ENCODE results near the gene OTOS. TPM values are rescaled to one million over a fixed set of nuclear protein-coding genes. Genes with fewer than 3 reads are reported as not detected.

Gene OTOS
- total RNA-seq, 2 experiments from 2014 or later = not detected

- POLR2A ChIA-PET = no interaction called here
- H3K4me1 Mint-ChIP-seq (ENCODE audit: low read depth) = peaks cover 33% of the 10 kb centered on the region
- CTCF ChIA-PET = interaction anchor here (1.0 kb wide), 1 partner anchor 8 kb away, joined by 5 read pairs; no protein-coding TSS in a partner anchor
Measured at GRCh38 chr2:240136013-240136670, 4.3 kb downstream of the OTOS start, which contains the start of gene COPS9. Gene COPS9 (minus strand): TSS chr2:240136305. CDS start chr2:240136284, 21 bp downstream.

GRCh38 chr2:240135706-240136012, 4.8 kb downstream of the OTOS start:
- peaks cover 54% of the 10 kb centered on the region for H3K36me3 Mint-ChIP-seq (ENCODE audit: low read depth)
- no peak for TF ChIP-seq CTCF (IDR thresholded peaks at IDR 0.05)
- Histone ChIP-seq H3K27me3 (ENCODE audit: control insufficient read depth in 1 of 2, insufficient read depth in 2 of 2, low read length in 2 of 2) (no peaks in the 10 kb centered on the region), H3K4me3 (ENCODE audit: low read length) (peak overlapping the region; percentile 94), H3K27ac (ENCODE audit: low read depth in 1 of 2, low read length in 2 of 2) (peak overlapping the region; percentile 24 to 40), H3K36me3 (ENCODE audit: insufficient read depth, low read length) (peaks cover 31% of the 10 kb centered on the region), H3K9me3 (ENCODE audit: control insufficient read depth in 1 of 2, insufficient read depth in 1 of 2, low read length in 2 of 2) (no peaks in the 10 kb centered on the region), H3K4me1 (ENCODE audit: insufficient read depth, low read length) (peaks cover 33% of the 10 kb centered on the region)
- intact Hi-C loops (cut with DNase I, micrococcal nuclease) = loop anchor here in 1 of 2 experiments (2.0 to 10.0 kb wide), 4 partner anchors 111 to 1711 kb away; partner anchors contain the start of genes ASB1, DUSP28, HDAC4 and NDUFA10
- ChIA-PET CTCF (interaction anchor here (1.0 kb wide), 1 partner anchor 8 kb away, joined by 5 read pairs; no protein-coding TSS in a partner anchor), POLR2A (no interaction called here)
- peak overlapping the region; percentile 71 for H3K27ac Mint-ChIP-seq
- H3K4me1 Mint-ChIP-seq (ENCODE audit: low read depth) = peaks cover 33% of the 10 kb centered on the region
- no peaks in the 10 kb centered on the region for H3K27me3 Mint-ChIP-seq
- ATAC-seq (ENCODE audit: poor library complexity) (peak; percentile 6), DNase-seq (no peak)
- no peaks in the 10 kb centered on the region for H3K9me3 Mint-ChIP-seq
- H3K4me3 Mint-ChIP-seq = peak overlapping the region; percentile 95

More at GRCh38 chr2:240136013-240136670, 4.3 kb downstream of the OTOS start, which contains the start of gene COPS9:
- no peaks in the 10 kb centered on the region for H3K27me3 ChIP-seq (ENCODE audit: control insufficient read depth in 1 of 2, insufficient read depth in 2 of 2, low read length in 2 of 2)
- peak within 1 kb of the TSS; percentile 94 for H3K4me3 ChIP-seq (ENCODE audit: low read length)
- TF ChIP-seq CTCF (IDR thresholded peaks at IDR 0.05) = no peak
- peaks cover 27% of the 10 kb centered on the region for H3K36me3 ChIP-seq (ENCODE audit: insufficient read depth, low read length)
- Mint-ChIP-seq H3K27ac (peak within 1 kb of the TSS; percentile 71), H3K27me3 (no peaks in the 10 kb centered on the region), H3K4me3 (peak within 1 kb of the TSS; percentile 95), H3K36me3 (ENCODE audit: low read depth) (peaks cover 50% of the 10 kb centered on the region), H3K9me3 (no peaks in the 10 kb centered on the region)
- no peaks in the 10 kb centered on the region for H3K9me3 ChIP-seq (ENCODE audit: control insufficient read depth in 1 of 2, insufficient read depth in 1 of 2, low read length in 2 of 2)
- peak within 1 kb of the TSS; percentile 24 to 40 for H3K27ac ChIP-seq (ENCODE audit: low read depth in 1 of 2, low read length in 2 of 2)
- DNase-seq (peak; percentile 80 to 93 (median 86)), ATAC-seq (ENCODE audit: poor library complexity) (peak; percentile 94)
- intact Hi-C loops (cut with DNase I, micrococcal nuclease) = loop anchor here in 1 of 2 experiments (5.0 to 10.0 kb wide), 3 partner anchors 429 to 1711 kb away; partner anchors contain the start of genes ASB1, DUSP28, HDAC4 and RNPEPL1
- peaks cover 33% of the 10 kb centered on the region for H3K4me1 ChIP-seq (ENCODE audit: insufficient read depth, low read length)

GRCh38 chr2:240134956-240135520, 5.4 kb downstream of the OTOS start:
- Mint-ChIP-seq H3K36me3 (ENCODE audit: low read depth) (peaks cover 61% of the 10 kb centered on the region), H3K9me3 (no peaks in the 10 kb centered on the region), H3K4me1 (ENCODE audit: low read depth) (peaks cover 33% of the 10 kb centered on the region), H3K27ac (peak overlapping the region; percentile 71), H3K4me3 (peak overlapping the region; percentile 95), H3K27me3 (no peaks in the 10 kb centered on the region)
- TF ChIP-seq CTCF (IDR thresholded peaks at IDR 0.05) = no peak
- Histone ChIP-seq H3K9me3 (ENCODE audit: control insufficient read depth in 1 of 2, insufficient read depth in 1 of 2, low read length in 2 of 2) (no peaks in the 10 kb centered on the region), H3K27me3 (ENCODE audit: control insufficient read depth in 1 of 2, insufficient read depth in 2 of 2, low read length in 2 of 2) (no peaks in the 10 kb centered on the region), H3K27ac (ENCODE audit: low read depth in 1 of 2, low read length in 2 of 2) (peak overlapping the region in 1 of 2 donors; percentile 40), H3K36me3 (ENCODE audit: insufficient read depth, low read length) (peaks cover 36% of the 10 kb centered on the region), H3K4me3 (ENCODE audit: low read length) (peak overlapping the region; percentile 94), H3K4me1 (ENCODE audit: insufficient read depth, low read length) (peaks cover 33% of the 10 kb centered on the region)
- POLR2A ChIA-PET = no interaction called here
- no peak for ATAC-seq (ENCODE audit: poor library complexity)
- no peak for DNase-seq
- CTCF ChIA-PET = interaction anchor here (1.0 to 1.2 kb wide), 2 partner anchors 9 kb away, joined by 3 to 5 read pairs; no protein-coding TSS in a partner anchor
- intact Hi-C loops (cut with DNase I, micrococcal nuclease) = loop anchor here in 1 of 2 experiments (2.0 to 10.0 kb wide), 4 partner anchors 110 to 1710 kb away; partner anchors contain the start of genes ASB1, DUSP28, HDAC4 and NDUFA10
